GM21526 (cell line): ENCODE results near the gene CKMT2.

Source experiments
- ATAC-seq: cut with Tn5 transposase; IDR thresholded peaks from one replicate; pipeline ENCODE4 v1.9.1; 2021; ENCODE audit warnings: moderate library complexity; ENCODE audit not compliant: unreplicated experiment, low FRiP score

Gene CKMT2

DNA sequence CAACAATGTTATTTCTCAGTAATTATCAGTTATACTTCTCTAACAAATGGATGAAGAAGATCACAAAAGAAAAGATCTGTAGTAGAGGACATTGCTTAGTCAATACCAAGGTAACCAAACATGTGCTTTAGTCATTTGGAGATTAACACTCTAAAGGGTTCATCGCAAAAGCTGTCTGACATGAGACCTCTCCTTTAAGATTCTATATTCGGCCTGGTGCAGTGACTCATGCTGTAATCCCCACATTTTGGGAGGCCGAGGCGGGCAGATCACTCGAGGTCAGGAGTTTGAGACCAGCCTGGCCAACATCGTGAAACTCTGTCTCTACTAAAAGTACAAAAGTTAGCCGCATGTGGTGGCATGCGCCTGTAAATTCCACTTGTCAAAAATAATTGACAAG, 18.3 kb upstream of the CKMT2 start:
- no peak for ATAC-seq

DNA sequence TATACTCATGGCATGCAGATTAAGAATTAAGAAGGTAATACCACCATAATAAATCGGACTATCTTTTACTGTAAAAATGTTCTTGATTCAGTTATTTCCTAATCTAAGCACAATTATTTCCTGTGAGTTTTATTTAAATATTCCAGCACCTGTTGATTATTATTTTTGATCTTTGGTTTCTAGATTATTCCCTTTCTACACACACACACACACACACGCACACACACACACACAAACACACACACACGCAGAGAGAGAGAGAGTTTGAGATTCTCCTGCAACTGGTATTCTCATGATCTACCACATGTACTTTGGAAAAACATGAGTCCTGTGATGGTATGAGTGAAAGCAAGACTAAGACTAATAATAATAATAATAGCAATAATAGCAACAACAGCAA, 17.0 kb upstream of the CKMT2 start:
- no peak for ATAC-seq

DNA sequence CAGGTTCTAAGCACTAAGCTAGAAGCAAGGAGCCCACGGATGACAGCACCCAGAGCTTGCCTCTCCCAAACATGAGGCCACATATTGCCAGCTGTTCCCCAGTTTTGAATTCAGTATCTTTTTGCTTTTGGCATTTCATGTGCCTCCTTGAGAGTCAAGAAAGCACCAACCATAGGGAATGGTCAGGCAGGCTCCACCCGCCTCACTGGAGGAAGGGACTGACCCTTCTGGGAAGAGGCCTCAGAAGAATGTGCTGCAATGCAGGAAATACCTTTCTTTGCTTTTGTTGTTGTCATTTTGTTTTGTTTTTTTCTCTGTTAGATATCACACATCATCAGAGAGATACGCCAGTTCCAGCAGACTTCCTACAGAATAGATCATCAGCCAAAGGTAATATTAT, 13.7 kb upstream of the CKMT2 start:
- ATAC-seq, result no peak

DNA sequence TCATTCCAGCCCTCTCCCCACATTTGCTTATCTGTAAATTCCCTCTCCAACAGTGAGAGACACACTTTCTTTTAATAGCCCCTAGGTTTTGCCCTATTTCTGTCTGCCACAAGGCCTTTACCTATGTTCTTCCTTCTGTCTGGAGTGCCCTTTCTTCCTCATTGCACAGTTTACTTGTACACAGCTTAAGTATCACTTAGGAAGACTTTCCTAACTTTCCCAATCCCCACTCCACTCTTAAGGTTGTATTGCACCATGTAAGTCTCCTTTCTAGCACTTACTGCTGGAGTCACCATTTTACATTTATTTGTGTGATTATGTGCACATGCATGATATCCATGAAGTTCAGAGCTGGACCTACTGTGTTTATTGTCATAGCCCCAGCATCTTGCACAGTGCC, 10.8 kb upstream of the CKMT2 start:
- no peak for ATAC-seq

DNA sequence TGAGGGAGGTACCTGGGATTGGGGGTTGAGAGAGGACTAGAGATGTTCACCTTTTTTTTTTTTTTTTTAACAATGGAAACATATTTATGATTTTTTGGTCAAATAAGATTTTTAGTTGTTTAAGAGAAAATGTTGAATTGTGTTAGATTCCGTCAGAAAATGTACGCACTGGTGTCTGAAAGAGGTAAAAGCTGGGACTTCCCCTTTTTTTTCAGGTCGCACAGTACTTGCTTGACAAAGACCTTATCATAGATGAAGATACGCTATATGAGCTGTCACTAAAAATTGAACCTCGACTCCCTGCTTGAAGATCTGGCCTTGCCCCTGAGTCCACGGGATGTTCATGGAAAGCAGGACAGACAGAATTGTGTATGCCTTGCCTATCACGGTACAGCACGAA, 7.7 kb upstream of the CKMT2 start:
- no peak for ATAC-seq

DNA sequence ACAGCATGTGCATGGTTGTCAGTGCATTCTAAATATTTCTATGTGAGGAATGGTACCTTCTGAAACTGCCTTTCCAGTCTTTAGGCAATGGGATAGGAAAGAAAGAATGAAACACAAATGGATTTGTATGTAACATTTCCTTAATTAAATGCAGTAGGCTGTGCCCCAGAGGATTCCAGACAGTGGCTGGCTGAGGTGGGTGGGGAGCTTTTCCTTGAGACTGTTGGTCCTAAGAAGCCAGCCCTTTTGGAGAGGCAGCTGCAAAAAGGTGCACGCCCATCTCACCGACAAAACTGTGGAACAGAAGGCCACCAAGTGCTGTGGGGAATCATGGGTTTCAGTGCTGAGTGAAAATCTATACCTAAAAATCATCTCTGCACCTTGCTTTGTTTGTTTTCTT, 6.8 kb upstream of the CKMT2 start:
- no peak for ATAC-seq

DNA sequence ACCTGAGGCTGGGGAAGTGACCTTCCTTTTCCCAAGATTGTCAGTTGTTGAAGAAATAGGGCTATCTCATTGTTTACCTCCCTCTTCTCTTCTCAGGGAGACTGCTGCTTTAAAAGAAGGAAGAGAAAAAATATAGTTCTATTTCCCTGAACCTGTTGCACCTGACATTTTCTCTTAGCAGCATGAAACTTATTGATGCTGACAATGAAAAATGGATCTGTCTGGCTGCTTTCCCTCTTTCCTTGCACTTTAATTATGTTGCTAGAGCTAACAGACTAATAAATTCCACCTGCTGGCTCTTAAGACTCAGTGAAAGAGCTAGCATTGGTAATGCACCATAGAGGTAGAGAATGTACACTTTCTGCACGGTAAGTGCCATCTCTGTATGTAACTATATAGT, 6.2 kb upstream of the CKMT2 start:
- ATAC-seq, result no peak

DNA sequence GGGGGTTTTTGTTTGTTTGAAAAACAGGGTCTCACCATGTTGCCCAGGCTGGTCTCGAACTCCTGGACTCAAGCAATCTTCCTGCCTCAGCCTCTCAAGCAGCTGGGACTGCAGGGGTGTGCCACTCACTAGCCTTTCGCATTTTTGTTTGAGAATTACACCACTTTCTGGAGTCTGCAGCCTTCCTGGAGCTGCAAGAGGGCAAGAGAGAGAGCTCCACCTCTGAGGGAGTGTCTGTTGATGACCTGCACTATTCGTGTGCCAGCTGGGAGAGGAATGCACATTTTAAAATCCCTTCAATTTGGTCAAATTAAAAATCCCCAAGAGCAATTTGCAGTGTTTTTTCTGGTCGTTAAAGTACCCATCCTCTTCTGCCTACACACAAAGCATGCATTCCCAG, 5.0 kb upstream of the CKMT2 start:
- no peak for ATAC-seq

DNA sequence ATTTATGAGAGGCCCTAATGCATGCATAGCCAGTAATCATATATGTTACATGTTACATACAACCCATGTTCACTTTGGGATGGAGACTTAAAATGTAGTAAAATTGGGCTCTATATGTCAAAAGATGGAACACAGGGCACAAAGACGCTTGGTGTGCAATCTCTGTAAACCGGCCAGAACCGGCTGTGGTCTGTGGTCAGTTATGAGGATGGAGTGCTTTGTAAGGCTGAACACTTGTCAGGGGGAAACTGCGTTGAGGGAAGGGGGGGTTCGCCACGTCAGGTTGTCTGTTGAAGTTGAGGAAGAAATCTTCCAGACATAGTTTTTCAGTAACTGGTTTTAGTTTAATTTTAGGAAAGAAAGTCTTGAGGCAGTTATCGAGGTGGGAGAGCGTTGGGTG, 2.7 kb upstream of the CKMT2 start:
- no peak for ATAC-seq

DNA sequence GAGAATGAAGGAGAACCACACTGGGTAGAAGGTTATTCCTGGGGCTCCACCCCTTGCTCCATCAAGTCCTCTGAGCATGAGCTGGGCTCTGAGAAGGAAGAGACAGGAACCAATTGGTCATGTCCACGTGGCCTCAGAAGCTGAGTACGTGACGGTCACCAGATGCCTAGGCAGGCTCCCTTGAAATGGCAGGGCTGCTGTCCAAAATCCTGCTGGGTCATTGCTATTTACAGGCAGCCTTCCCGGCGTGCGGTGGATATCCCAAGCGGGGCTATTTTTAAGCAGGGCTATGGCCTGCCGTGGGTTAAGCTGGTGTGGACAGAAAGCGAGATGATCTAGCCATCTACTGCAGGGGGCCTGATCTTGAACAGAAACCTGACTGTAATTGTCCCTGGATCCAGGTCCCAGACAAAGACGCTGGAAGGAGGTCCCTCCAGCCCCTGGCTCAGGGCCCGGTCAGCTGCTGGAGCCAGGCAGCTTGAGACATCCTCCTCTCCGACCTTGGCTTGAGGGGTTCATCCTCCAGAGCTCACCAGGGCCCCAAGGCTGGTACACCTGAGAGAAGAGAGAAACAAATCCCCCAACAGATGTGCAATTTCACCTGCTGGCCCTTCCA, 550 bp upstream of the CKMT2 start:
- ATAC-seq, result no peak

DNA sequence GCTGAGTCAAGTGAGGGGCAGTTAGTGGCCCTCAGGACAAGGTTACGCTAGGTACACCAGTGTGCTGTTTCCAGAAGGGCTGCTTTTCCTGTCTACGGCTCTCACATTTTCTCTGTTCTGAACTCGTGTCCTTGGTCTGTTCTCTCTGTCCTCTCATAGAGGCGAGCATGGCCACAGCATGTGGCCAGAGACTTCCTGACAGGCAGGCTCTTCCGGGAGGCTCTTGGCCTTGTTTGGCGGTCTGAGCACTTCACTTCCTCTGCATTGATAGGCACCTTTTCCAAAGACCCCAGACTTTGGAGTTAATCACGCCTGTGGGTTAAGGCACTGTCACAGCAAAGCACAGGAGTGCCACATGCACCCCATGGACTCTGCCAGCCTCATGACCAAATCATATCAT, 1.2 kb downstream of the CKMT2 start:
- ATAC-seq, result no peak

DNA sequence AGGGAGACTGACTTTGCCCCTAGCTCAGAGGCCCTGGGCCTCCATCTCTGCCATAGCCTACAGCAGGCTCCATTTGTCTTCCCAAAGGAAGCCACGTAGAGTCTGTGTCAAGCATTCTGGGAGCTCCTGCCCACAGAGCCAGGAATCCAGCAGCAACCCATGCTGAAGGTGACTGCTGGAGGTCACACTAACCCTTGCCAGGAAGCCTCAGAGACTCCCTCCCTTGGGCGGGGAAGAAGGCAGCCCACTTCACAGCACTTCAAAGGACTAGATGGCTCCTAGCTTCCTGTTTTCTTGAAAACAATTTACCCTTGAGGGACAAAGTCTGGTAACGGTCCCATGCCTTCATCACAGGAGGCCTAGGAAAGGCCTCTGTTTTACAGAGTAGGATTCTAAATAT, 1.7 kb downstream of the CKMT2 start:
- no peak for ATAC-seq

DNA sequence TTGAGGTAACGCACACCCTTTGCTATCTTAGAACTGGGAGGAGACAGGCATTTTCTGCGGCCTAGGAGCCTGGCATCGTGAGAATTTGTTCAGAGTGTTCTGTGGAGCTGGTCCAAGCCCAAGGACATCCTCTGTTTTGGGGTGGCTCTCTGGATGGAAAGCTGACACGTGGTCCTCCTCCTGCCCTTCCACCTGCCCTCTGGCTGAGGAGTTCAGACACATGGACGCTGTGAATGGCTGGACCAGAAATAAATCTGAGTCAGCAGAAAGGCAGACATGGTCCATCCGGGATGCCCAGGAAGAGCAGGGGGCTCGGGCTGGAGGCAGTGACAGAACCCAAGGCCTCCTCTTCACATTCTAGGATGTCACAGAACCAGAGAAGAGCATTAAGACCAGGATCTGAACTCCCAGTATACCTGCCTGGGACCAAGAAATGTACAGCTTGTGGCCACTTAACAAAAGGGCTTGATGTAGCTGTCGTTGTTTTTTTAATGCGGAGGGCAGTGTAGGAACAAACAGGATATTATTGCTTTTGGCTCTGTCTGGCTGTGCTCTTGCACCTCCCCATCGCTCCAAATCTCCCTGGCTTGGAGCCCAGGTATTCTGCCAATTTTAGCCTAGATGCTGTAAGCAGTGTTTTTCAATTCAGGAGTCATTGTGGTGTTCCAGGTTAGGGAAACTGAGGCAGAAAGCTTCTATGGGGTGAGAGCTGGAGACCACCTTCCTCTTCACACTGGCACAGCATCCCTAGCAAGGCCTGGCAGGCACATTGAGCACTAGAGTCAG, 2.4 kb downstream of the CKMT2 start:
- ATAC-seq, result no peak

DNA sequence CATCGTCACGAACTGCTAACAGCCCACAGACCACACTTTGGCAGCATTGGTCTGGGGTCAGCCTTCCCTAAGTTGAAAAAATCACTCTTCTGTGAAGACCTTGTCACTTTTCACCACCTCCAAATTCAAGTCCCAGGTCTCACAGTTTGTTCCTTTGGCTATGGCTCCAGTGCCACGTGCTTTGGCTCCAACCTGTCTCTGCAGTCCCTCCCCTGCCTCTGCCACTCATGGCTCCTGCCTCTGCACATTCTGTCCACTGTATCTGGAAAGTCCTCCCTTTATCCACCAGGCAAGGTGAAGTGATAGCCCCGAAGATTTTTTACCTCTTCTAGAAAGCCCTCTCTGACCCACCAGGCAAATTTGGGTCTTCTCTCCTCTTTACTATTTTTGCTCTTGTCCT, 5.3 kb downstream of the CKMT2 start:
- no peak for ATAC-seq

DNA sequence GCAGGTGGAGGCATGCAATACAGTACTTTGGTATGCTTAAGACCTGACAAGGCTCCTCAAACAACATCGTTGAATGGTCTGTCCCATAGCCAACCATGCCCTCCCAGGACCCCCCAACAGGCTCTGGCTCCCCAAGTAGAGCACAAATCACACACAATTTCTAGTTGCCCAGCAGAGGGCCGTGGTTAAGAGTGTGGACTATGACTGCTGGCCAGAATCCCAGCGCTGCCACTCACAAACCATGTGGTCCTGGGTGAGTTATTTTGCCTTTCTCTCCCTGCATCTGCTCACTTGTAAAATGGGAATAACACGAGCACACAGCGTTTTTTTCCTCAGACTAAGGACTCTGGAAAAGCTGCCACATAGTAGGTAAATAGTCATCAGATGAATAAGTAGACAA, 6.5 kb downstream of the CKMT2 start:
- ATAC-seq, result no peak

DNA sequence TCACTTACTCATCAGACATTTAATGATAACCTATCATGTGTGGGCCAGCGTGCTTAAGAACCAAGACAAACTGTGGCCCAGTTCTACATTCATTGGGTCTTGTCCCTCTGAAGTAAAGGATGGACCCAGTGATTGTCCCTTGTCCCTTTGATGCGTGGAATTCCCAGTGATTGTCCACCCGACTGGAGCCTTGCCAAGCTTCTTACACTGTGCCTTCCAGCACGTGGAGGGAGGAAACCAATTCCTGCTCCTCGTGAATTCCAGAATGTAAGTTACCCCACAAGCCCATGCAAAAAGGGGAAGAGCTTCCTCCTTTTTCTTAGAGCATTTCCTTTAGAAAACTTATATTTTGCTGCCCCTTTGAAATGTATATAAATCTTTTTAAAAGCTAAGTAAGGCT, 7.9 kb downstream of the CKMT2 start:
- ATAC-seq, result no peak

DNA sequence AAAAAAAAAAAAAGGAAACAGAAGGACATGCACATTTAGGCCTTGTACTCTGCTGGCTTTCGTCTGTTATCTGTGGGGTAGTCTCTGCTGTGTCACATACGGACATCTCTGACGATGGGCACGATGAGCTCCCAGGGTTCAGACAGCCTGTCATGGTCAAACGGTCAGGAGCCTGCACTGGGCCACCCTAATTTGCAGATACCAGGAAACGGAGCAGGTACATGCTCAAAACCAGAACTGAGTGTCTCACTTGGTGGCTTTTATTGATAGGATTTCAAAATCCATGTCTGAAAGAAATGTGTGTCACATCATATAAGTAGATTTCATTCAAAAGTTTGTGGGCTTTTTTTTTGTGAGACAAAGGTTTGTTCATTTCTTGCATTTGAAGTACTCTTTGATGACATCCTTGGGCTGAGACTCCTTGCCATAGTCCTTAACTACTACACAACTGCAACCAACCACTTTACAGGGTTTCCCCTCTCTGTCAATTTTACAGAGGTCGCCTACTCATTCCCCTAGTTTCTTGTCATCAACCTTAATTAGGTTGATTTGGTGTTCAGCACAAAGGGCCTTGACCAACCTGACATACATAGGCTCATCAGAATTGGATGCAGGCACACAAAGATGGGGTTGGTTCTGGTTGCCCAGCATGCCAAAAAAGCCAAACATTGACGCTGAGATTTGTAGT, 9.0 kb downstream of the CKMT2 start:
- ATAC-seq, result no peak

DNA sequence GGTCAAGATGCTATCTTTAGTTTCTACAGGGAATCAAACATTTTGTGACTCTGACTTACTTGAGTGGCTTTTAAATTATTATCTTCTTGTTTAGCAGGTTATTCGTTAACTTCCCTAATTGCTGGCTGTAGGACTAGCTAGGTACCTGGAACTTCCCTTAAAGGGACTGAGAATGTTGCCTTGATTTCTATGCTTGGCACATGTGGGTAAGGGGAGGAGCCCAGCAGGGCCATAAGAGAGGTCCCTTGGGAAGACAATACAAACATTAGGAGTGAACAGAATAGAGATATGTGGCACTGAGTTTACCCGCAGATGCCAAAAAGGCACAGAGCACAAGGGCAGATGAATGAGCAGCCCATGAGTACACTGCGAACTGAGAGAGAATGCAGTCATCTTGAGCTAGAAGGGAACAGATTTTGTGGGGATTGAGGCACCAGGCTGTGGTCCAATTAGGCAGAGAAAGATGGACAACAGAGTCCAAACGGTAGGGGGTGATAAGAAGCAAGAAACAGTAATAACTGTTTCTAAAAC, 9.8 kb downstream of the CKMT2 start:
- no peak for ATAC-seq

DNA sequence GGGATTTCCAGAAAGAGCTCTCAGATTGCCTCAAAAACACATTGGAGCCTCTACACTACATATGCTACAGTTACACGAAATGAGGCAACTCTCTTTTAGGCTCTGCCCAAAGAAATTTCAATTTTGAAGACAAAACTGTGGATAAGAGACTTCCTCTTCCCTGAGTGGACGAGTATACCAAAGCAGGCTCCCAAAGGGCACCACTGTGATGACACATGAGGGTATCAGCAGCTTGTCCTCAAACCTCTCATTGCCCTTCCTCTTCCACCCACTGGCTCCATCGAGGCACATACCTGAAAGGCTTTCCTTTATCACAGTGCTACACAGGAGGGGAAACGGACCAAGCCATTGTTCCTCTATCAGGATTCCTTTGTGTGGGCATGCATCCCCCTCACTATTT, 11.3 kb downstream of the CKMT2 start:
- ATAC-seq, result no peak

DNA sequence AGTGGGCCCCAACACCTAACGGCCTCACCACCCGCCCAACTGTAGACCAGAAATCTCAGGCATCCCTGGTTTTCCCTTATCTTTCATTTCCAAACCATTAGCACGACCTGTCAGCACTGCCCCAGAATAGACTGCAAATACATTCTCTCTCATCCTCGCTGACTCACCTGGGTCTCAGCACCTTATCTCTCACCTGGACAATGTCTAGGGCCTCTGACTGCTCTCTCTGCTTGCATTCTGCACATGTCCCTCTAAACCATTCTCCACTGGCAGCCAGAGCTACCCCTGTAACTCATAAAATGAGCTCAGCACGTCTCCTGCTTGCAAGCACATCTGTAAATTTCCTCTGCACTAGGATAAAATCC, 12.7 kb downstream of the CKMT2 start:
- ATAC-seq, result no peak

DNA sequence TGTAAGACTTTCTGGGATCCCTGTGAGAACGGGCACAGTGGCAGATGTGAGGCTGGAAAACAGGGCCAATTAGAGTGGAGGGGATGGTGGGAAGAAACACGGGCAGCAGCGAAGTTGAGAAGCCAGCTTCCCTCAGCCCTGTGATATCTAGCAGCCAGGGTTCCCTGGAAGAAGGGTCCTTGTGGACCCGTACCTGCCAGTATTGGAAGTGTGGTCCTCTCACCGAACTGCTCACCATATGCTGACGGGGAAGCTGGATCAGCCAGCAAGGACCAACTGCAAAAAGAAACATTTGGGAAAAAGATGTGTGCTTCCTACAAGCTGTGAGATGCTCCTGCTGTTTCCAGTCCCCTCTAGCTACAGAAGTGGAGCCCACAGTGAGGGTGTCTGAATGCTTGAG, 13.6 kb downstream of the CKMT2 start:
- ATAC-seq, result no peak

DNA sequence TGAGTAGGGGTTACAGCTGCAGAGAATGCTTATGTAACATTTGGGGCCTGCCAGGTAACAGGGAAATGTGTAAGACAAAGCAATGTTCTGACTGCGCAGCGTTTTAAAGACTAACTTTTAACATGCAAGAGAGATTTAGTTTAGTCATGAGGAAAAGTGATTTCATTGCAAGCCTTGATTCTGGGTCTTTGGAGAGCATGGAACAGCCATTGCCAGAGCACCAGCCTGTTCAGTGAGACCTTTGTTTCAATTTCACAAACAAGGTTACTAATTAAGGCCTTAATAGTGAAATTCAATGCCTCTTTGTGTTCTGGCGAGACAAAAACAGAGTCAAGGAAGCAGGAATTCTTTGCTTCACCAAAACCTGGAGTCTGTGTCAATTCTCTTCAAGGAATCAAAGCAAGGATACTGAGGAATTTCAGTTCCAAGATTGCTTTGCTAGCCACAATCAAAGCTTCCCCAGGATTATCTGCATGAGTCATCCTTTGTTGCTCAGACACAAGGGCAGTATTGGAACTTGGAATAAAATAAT, 14.4 kb downstream of the CKMT2 start:
- no peak for ATAC-seq
